OCI-LY7 (cell line): ENCODE measurements around the gene KRT33A. TPM values are rescaled to one million over a fixed set of nuclear protein-coding genes. Genes with fewer than 3 reads are reported as not detected.

Source experiments
- BruUV-seq: library from RNA; stranded (reverse); fragments of 400-500 nt; replicated peaks from 2 replicates; lab custom pipeline; 2021; lab: Mats Ljungman, UMichigan
- CTCF ChIA-PET: fragments of 300-600 bp; sonication (Branson Sonifier 250); formaldehyde crosslinking; loops from one replicate; lab custom pipeline; 2022; ENCODE audit warnings: antibody characterized with exemption; ENCODE audit not compliant: unreplicated experiment; lab: Charles Lee
- POLR2A ChIA-PET: fragments of 300-600 bp; sonication (Branson Sonifier 250); formaldehyde crosslinking; loops from one replicate; lab custom pipeline; 2022; ENCODE audit warnings: antibody characterized with exemption; lab: Charles Lee
- DNase-seq: peaks from one replicate; pipeline ENCODE4 v3.0.0-alpha.2; 2015; ENCODE audit warnings: low spot score
- H2AFZ ChIP-seq: fragments of 200-600 bp; sonication (generic), shearing (Covaris generic); 2 replicates; pipeline ENCODE4 v1.6.1; 2014; ENCODE audit warnings: mild to moderate bottlenecking, antibody characterized with exemption, low read length, moderate library complexity
- H3K27ac ChIP-seq: fragments of 200-600 bp; sonication (generic); 2 replicates; pipeline ENCODE4 v1.5.1; 2014; ENCODE audit warnings: mixed run types, low read depth, mild to moderate bottlenecking, moderate library complexity, low read length, inconsistent platforms; ENCODE audit not compliant: poor library complexity, severe bottlenecking
- H3K36me3 ChIP-seq: fragments of 200-600 bp; sonication (generic); 2 replicates; pipeline ENCODE4 v1.6.1; 2014; ENCODE audit warnings: mild to moderate bottlenecking, antibody characterized with exemption, low read length, moderate library complexity, mixed read lengths; ENCODE audit not compliant: insufficient read depth
- H3K4me1 ChIP-seq: fragments of 200-600 bp; sonication (generic); 2 replicates; pipeline ENCODE4 v1.5.1; 2014; ENCODE audit warnings: mild to moderate bottlenecking, low read length; ENCODE audit not compliant: insufficient read depth, poor library complexity, severe bottlenecking
- H3K4me2 ChIP-seq: fragments of 200-600 bp; sonication (generic); 2 replicates; pipeline ENCODE4 v1.6.1; 2014; ENCODE audit warnings: mild to moderate bottlenecking, low read length
- H3K4me3 ChIP-seq: fragments of 200-600 bp; sonication (generic); 2 replicates; pipeline ENCODE4 v1.5.1; 2014; ENCODE audit warnings: mild to moderate bottlenecking, low read depth, low read length; ENCODE audit not compliant: poor library complexity, severe bottlenecking
- H3K79me2 ChIP-seq: fragments of 200-600 bp; sonication (generic); 2 replicates; pipeline ENCODE4 v1.6.1; 2016; ENCODE audit warnings: low read depth, mild to moderate bottlenecking, low read length, moderate library complexity, mixed read lengths; ENCODE audit not compliant: insufficient read depth
- H3K9me2 ChIP-seq: fragments of 200-600 bp; sonication (generic); 2 replicates; pipeline ENCODE4 v1.6.1; 2016; ENCODE audit warnings: mild to moderate bottlenecking, low read length, mixed read lengths; ENCODE audit not compliant: insufficient read depth
- H3K9me3 ChIP-seq: fragments of 200-600 bp; sonication (generic); 2 replicates; pipeline ENCODE4 v1.6.1; 2014; ENCODE audit warnings: mild to moderate bottlenecking, mixed run types, low read length, mixed read lengths
- H4K20me1 ChIP-seq: fragments of 200-600 bp; sonication (generic); 2 replicates; pipeline ENCODE4 v1.6.1; 2014; ENCODE audit warnings: mild to moderate bottlenecking, antibody characterized with exemption, low read length, moderate library complexity, mixed read lengths; ENCODE audit not compliant: insufficient read depth
- EZH2phosphoT487 ChIP-seq: fragments of 200-600 bp; sonication (generic); IDR thresholded peaks from 2 replicates; pipeline ENCODE4 v1.6.1; 2018; ENCODE audit warnings: low read depth, borderline replicate concordance, mild to moderate bottlenecking, mixed run types, antibody characterized with exemption, low read length, moderate library complexity, mixed read lengths
- intact Hi-C: fragments of 100-400 bp; cut with micrococcal nuclease; formaldehyde crosslinking; loops from one replicate; pipeline ENCODE4 v1.10.0; 2022; ENCODE audit not compliant: unreplicated experiment
- total RNA-seq, 2 experiments: library from RNA; depleted of rRNA in 1 of 2; stranded (reverse); fragments of >200 nt in 1 of 2; shearing (Covaris generic) in 1 of 2; gene quantifications; 2 replicates each; pipeline ENCODE4 v1.2.3, GENCODE V29; 2014 to 2022
- TF ChIP-seq, protein P1 (sequence below): fragments of 200-600 bp; sonication (generic); conservative IDR thresholded peaks from 2 replicates; pipeline ENCODE4 v1.5.1; 2014; ENCODE audit warnings: mild to moderate bottlenecking, antibody characterized with exemption, low read length, moderate library complexity, mixed read lengths

Gene KRT33A
- total RNA-seq, 2 experiments from 2014 or later = not detected

DNA sequence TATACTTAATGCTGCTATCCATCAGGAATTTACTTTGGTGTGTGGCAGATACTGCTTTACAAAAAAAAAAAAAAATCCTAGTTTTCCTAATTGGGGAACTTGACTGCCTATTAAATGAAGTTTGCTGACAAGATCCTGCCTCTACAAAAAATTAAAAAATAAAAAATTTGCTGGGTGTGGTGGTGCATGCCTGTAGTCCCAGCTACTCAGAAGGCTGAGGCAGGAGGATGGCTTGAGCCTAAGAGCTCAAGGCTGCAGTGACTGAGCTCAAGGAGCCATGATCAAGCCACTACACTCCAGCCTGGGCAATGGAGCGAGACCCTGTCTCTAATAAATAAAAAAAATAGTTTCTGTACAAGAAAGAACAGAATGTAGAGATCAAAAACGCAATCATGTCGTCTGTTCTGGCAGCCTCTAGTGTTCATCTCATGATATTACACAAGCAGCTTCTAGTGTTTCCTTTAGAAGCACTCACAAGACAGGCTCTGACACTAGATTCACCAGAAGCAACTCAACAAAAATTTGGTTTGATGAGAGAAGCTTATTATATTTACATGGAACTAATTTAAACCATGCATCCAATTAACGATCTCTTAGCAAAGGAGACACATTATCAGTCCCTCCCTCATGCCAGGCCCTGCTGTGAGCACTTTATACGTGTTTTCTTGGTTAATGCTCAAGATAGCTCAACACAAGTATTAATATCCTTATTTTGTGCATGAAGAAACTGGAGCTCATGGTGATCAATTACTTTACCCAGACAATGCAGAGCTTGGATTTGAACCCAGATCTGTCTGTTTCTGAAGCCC lies 28.3 kb downstream of the KRT33A start:
- intact Hi-C loops = loop anchor here (2.0 to 10.0 kb wide), 3 partner anchors 343 to 517 kb away; no protein-coding TSS in a partner anchor
- no TSS peak for BruUV-seq
- POLR2A ChIA-PET = no interaction called here

DNA sequence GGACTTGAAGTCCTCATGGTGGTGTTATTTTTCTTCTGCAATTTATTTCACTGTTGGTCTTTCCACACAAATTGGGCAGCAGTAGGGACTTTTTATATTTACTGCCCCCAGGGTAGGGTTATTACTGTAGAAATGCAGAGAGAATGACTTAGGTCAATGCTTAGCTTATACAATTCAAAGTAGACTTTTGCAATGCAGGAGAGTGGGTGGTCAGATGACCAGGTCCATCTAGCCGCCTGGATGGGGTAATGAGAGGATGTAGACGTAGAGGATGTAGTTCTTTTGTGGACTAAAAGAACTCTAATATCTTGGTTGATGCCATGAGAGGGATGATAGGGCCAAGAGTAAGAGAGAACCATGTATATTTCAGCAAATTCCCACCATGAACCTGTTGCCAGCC lies 32.4 kb downstream of the KRT33A start:
- Histone ChIP-seq H3K36me3 (no peaks in the 10 kb centered on the region), H3K9me3 (no peaks in the 10 kb centered on the region), H3K4me3 (no peak overlapping the region), H3K4me1 (no peaks in the 10 kb centered on the region), H2AFZ (no peak overlapping the region), H3K9me2 (no peaks in the 10 kb centered on the region), H4K20me1 (no peaks in the 10 kb centered on the region), H3K79me2 (no peaks in the 10 kb centered on the region), H3K27ac (no peak overlapping the region), H3K4me2 (no peak overlapping the region)
- no peak for TF ChIP-seq EZH2phosphoT487
- TF ChIP-seq, protein P1, sequence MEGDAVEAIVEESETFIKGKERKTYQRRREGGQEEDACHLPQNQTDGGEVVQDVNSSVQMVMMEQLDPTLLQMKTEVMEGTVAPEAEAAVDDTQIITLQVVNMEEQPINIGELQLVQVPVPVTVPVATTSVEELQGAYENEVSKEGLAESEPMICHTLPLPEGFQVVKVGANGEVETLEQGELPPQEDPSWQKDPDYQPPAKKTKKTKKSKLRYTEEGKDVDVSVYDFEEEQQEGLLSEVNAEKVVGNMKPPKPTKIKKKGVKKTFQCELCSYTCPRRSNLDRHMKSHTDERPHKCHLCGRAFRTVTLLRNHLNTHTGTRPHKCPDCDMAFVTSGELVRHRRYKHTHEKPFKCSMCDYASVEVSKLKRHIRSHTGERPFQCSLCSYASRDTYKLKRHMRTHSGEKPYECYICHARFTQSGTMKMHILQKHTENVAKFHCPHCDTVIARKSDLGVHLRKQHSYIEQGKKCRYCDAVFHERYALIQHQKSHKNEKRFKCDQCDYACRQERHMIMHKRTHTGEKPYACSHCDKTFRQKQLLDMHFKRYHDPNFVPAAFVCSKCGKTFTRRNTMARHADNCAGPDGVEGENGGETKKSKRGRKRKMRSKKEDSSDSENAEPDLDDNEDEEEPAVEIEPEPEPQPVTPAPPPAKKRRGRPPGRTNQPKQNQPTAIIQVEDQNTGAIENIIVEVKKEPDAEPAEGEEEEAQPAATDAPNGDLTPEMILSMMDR = no peak
- intact Hi-C loops = no loop called here
- ChIA-PET CTCF (no interaction called here), POLR2A (no interaction called here)
- no TSS peak for BruUV-seq
- DNase-seq = no peak

More for the DNA sequence above, 28.3 kb downstream of the KRT33A start:
- Histone ChIP-seq H2AFZ (no peak overlapping the region), H3K4me1 (no peaks in the 10 kb centered on the region), H3K4me3 (no peak overlapping the region), H3K9me3 (no peaks in the 10 kb centered on the region), H3K4me2 (no peak overlapping the region), H3K79me2 (no peaks in the 10 kb centered on the region), H3K27ac (no peak overlapping the region), H3K9me2 (no peaks in the 10 kb centered on the region), H3K36me3 (no peaks in the 10 kb centered on the region), H4K20me1 (no peaks in the 10 kb centered on the region)
- no peak for TF ChIP-seq EZH2phosphoT487
- TF ChIP-seq, protein P1 = peak; percentile 80
- CTCF ChIA-PET = no interaction called here
- DNase-seq = peak; percentile 46

DNA sequence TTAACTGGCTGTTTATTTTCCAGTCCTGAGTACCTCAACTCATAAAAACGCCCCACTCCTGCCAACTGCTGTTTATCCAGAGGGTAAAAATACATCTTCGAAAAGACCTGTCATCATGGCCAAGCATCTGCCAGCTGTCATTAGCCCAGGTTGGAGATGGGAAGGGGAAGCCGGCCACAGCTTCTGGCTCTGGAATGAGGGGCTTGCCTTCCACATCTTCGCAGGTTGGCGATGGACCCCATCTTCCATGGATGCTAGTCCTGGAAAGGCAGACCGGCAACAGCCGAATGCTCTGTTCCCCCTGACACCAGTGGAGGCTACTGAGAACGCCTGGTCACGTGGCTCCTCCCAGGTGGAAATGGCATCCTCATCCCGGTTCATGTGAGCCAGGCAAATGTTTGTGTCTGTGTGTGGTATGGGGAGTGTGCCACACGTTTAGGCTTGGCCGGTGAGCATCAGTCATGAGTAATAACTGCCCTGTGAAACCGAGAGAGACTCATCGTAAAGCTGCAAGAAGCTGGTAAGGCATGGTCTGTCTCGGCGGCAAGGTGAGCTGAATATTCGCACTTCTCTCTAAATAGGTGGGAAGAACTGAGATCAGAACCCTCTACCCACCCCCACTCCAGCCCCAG lies 34.7 kb downstream of the KRT33A start:
- Histone ChIP-seq H3K4me1 (no peaks in the 10 kb centered on the region), H3K27ac (no peak overlapping the region), H3K9me2 (no peaks in the 10 kb centered on the region), H3K36me3 (no peaks in the 10 kb centered on the region), H4K20me1 (no peaks in the 10 kb centered on the region), H3K4me2 (no peak overlapping the region), H2AFZ (no peak overlapping the region), H3K4me3 (no peak overlapping the region), H3K79me2 (no peaks in the 10 kb centered on the region), H3K9me3 (no peaks in the 10 kb centered on the region)
- no peak for DNase-seq
- BruUV-seq = no TSS peak
- ChIA-PET CTCF (no interaction called here), POLR2A (no interaction called here)
- intact Hi-C loops = no loop called here
- TF ChIP-seq EZH2phosphoT487 = no peak
- TF ChIP-seq, protein P1 = no peak
